GM23338 (cell line): ENCODE measurements around the gene MYOD1.

Source experiments
- CREB1 ChIP-seq: fragments of 250-450 bp; sonication (Bioruptor Pico); IDR thresholded peaks from 2 replicates; pipeline ENCODE4 v1.5.0; 2020; ENCODE audit warnings: low read depth, mild to moderate bottlenecking, moderate library complexity
- EZH2 ChIP-seq: fragments of 200-600 bp; sonication (generic); IDR thresholded peaks from one replicate; pipeline ENCODE4 v1.8.0; 2017; ENCODE audit warnings: antibody characterized with exemption, mild to moderate bottlenecking, low read depth; ENCODE audit not compliant: unreplicated experiment
- EZH2phosphoT487 ChIP-seq: fragments of 200-600 bp; sonication (generic); IDR thresholded peaks from one replicate; pipeline ENCODE4 v1.8.1; 2018; ENCODE audit warnings: antibody characterized with exemption; ENCODE audit not compliant: unreplicated experiment
- JUNB ChIP-seq: IDR thresholded peaks from one replicate; pipeline ENCODE4 v1.6.1; 2016; ENCODE audit warnings: antibody characterized with exemption; ENCODE audit not compliant: unreplicated experiment
- NANOG ChIP-seq: IDR thresholded peaks from 2 replicates; pipeline ENCODE4 v1.6.1; 2016; ENCODE audit warnings: antibody characterized with exemption, borderline replicate concordance
- POLR2AphosphoS5 ChIP-seq: IDR thresholded peaks from 2 replicates; pipeline ENCODE4 v1.6.1; 2016; ENCODE audit warnings: antibody characterized with exemption, low read depth
- STAT1 ChIP-seq: IDR thresholded peaks from one replicate; pipeline ENCODE4 v1.6.1; 2016; ENCODE audit warnings: antibody characterized with exemption; ENCODE audit not compliant: unreplicated experiment
- ZNF114 ChIP-seq: fragments of 250-450 bp; sonication (Bioruptor Pico); IDR thresholded peaks from 2 replicates; pipeline ENCODE4 v1.5.0; 2020; ENCODE audit warnings: mild to moderate bottlenecking, moderate library complexity
- ZNF331 ChIP-seq: fragments of 250-450 bp; sonication (Bioruptor Pico); IDR thresholded peaks from 2 replicates; pipeline ENCODE4 v1.5.0; 2020; ENCODE audit warnings: low read depth, mild to moderate bottlenecking, moderate library complexity
- TF ChIP-seq, protein P1 (sequence below), 2 experiments: fragments of 200-600 bp in 1 of 2; sonication (generic) in 1 of 2; conservative IDR thresholded peaks; 2 replicates each; pipeline versions ENCODE4 v1.5.1 to v1.6.1; 2016 to 2017; ENCODE audit warnings: antibody characterized with exemption in 2 of 2, low read depth in 2 of 2, mild to moderate bottlenecking in 2 of 2, moderate library complexity in 1 of 2
- TF ChIP-seq, protein P2 (sequence below): IDR thresholded peaks from 2 replicates; pipeline ENCODE4 v1.6.1; 2016; ENCODE audit warnings: antibody characterized with exemption
- TF ChIP-seq, protein P3 (sequence below): IDR thresholded peaks from one replicate; pipeline ENCODE4 v1.6.1; 2018; ENCODE audit warnings: antibody characterized with exemption; ENCODE audit not compliant: unreplicated experiment
- TF ChIP-seq, protein P4 (sequence below): fragments of 250-450 bp; sonication (Bioruptor Pico); IDR thresholded peaks from 2 replicates; pipeline ENCODE4 v1.5.0; 2020; ENCODE audit warnings: mild to moderate bottlenecking, moderate library complexity

DNA sequence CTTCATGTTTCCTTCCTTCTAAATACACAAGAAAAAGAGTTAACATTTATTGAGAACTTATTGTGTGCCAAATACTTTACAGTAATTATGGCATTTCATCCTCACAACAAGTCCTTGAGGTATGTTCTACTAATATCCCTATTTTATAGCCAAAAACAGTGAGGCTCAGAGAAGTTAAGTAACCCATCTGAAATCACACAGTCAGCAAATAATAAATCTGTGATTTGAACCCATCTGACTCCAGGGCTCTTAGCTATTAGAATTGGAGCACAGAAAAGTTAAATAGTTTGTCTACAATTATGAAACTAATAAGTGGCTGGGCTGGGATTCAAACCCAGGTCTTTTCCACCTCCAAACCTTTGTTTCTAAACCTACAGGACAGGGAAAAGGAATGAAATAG, 36.5 kb upstream of the MYOD1 start:
- TF ChIP-seq STAT1 (no peak), EZH2 (no peak), POLR2AphosphoS5 (no peak), JUNB (no peak), CREB1 (no peak), ZNF114 (no peak), EZH2phosphoT487 (no peak), ZNF331 (CRISPR knock-in tag) (no peak), NANOG (no peak)
- TF ChIP-seq, protein P1, sequence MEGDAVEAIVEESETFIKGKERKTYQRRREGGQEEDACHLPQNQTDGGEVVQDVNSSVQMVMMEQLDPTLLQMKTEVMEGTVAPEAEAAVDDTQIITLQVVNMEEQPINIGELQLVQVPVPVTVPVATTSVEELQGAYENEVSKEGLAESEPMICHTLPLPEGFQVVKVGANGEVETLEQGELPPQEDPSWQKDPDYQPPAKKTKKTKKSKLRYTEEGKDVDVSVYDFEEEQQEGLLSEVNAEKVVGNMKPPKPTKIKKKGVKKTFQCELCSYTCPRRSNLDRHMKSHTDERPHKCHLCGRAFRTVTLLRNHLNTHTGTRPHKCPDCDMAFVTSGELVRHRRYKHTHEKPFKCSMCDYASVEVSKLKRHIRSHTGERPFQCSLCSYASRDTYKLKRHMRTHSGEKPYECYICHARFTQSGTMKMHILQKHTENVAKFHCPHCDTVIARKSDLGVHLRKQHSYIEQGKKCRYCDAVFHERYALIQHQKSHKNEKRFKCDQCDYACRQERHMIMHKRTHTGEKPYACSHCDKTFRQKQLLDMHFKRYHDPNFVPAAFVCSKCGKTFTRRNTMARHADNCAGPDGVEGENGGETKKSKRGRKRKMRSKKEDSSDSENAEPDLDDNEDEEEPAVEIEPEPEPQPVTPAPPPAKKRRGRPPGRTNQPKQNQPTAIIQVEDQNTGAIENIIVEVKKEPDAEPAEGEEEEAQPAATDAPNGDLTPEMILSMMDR (conservative IDR thresholded peaks at IDR 0.05; ENCODE audit: low read depth in 2 of 2): no peak
- TF ChIP-seq, protein P2, sequence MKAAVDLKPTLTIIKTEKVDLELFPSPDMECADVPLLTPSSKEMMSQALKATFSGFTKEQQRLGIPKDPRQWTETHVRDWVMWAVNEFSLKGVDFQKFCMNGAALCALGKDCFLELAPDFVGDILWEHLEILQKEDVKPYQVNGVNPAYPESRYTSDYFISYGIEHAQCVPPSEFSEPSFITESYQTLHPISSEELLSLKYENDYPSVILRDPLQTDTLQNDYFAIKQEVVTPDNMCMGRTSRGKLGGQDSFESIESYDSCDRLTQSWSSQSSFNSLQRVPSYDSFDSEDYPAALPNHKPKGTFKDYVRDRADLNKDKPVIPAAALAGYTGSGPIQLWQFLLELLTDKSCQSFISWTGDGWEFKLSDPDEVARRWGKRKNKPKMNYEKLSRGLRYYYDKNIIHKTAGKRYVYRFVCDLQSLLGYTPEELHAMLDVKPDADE: no peak
- TF ChIP-seq, protein P3, sequence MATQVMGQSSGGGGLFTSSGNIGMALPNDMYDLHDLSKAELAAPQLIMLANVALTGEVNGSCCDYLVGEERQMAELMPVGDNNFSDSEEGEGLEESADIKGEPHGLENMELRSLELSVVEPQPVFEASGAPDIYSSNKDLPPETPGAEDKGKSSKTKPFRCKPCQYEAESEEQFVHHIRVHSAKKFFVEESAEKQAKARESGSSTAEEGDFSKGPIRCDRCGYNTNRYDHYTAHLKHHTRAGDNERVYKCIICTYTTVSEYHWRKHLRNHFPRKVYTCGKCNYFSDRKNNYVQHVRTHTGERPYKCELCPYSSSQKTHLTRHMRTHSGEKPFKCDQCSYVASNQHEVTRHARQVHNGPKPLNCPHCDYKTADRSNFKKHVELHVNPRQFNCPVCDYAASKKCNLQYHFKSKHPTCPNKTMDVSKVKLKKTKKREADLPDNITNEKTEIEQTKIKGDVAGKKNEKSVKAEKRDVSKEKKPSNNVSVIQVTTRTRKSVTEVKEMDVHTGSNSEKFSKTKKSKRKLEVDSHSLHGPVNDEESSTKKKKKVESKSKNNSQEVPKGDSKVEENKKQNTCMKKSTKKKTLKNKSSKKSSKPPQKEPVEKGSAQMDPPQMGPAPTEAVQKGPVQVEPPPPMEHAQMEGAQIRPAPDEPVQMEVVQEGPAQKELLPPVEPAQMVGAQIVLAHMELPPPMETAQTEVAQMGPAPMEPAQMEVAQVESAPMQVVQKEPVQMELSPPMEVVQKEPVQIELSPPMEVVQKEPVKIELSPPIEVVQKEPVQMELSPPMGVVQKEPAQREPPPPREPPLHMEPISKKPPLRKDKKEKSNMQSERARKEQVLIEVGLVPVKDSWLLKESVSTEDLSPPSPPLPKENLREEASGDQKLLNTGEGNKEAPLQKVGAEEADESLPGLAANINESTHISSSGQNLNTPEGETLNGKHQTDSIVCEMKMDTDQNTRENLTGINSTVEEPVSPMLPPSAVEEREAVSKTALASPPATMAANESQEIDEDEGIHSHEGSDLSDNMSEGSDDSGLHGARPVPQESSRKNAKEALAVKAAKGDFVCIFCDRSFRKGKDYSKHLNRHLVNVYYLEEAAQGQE: no peak
- TF ChIP-seq, protein P4, sequence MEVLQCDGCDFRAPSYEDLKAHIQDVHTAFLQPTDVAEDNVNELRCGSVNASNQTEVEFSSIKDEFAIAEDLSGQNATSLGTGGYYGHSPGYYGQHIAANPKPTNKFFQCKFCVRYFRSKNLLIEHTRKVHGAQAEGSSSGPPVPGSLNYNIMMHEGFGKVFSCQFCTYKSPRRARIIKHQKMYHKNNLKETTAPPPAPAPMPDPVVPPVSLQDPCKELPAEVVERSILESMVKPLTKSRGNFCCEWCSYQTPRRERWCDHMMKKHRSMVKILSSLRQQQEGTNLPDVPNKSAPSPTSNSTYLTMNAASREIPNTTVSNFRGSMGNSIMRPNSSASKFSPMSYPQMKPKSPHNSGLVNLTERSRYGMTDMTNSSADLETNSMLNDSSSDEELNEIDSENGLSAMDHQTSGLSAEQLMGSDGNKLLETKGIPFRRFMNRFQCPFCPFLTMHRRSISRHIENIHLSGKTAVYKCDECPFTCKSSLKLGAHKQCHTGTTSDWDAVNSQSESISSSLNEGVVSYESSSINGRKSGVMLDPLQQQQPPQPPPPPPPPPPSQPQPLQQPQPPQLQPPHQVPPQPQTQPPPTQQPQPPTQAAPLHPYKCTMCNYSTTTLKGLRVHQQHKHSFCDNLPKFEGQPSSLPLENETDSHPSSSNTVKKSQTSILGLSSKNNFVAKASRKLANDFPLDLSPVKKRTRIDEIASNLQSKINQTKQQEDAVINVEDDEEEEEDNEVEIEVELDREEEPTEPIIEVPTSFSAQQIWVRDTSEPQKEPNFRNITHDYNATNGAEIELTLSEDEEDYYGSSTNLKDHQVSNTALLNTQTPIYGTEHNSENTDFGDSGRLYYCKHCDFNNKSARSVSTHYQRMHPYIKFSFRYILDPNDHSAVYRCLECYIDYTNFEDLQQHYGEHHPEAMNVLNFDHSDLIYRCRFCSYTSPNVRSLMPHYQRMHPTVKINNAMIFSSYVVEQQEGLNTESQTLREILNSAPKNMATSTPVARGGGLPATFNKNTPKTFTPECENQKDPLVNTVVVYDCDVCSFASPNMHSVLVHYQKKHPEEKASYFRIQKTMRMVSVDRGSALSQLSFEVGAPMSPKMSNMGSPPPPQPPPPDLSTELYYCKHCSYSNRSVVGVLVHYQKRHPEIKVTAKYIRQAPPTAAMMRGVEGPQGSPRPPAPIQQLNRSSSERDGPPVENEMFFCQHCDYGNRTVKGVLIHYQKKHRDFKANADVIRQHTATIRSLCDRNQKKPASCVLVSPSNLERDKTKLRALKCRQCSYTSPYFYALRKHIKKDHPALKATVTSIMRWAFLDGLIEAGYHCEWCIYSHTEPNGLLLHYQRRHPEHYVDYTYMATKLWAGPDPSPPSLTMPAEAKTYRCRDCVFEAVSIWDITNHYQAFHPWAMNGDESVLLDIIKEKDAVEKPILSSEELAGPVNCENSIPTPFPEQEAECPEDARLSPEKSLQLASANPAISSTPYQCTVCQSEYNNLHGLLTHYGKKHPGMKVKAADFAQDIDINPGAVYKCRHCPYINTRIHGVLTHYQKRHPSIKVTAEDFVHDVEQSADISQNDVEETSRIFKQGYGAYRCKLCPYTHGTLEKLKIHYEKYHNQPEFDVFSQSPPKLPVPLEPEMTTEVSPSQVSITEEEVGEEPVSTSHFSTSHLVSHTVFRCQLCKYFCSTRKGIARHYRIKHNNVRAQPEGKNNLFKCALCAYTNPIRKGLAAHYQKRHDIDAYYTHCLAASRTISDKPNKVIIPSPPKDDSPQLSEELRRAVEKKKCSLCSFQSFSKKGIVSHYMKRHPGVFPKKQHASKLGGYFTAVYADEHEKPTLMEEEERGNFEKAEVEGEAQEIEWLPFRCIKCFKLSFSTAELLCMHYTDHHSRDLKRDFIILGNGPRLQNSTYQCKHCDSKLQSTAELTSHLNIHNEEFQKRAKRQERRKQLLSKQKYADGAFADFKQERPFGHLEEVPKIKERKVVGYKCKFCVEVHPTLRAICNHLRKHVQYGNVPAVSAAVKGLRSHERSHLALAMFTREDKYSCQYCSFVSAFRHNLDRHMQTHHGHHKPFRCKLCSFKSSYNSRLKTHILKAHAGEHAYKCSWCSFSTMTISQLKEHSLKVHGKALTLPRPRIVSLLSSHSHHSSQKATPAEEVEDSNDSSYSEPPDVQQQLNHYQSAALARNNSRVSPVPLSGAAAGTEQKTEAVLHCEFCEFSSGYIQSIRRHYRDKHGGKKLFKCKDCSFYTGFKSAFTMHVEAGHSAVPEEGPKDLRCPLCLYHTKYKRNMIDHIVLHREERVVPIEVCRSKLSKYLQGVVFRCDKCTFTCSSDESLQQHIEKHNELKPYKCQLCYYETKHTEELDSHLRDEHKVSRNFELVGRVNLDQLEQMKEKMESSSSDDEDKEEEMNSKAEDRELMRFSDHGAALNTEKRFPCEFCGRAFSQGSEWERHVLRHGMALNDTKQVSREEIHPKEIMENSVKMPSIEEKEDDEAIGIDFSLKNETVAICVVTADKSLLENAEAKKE (CRISPR knock-in tag): no peak
